ENCODE data around the gene GPR18. TPM values are rescaled to one million over a fixed set of nuclear protein-coding genes. Genes with fewer than 3 reads are reported as not detected.

GPR18 gene
- total and polyA plus RNA-seq, 9 of the 15 experiments (the other 6 are each of a cell fraction or from before 2014, with no cell fraction given): 0.75 TPM; not detected in 8

DNA sequence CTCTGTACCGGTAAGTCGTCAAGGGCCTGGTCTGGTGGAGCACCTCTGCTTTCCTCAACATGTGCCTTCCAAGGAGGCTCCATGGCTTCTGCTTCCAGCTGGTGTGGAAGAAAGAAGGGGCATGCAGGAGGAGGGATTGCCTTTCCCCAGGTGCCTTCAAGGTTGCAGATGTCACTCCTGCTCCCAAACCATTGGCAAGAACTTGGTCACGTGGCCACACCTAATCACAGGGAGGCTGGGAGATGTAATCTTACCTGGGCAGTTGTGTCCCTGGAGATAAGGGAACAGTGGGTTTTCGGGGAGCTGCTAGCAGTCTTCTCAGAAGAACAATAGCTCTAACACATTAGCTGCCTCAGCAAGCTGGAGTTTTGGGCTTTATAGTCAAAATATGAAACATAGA is 9.7 kb upstream of the GPR18 start (continued):
- TF ChIP-seq, protein P1, sequence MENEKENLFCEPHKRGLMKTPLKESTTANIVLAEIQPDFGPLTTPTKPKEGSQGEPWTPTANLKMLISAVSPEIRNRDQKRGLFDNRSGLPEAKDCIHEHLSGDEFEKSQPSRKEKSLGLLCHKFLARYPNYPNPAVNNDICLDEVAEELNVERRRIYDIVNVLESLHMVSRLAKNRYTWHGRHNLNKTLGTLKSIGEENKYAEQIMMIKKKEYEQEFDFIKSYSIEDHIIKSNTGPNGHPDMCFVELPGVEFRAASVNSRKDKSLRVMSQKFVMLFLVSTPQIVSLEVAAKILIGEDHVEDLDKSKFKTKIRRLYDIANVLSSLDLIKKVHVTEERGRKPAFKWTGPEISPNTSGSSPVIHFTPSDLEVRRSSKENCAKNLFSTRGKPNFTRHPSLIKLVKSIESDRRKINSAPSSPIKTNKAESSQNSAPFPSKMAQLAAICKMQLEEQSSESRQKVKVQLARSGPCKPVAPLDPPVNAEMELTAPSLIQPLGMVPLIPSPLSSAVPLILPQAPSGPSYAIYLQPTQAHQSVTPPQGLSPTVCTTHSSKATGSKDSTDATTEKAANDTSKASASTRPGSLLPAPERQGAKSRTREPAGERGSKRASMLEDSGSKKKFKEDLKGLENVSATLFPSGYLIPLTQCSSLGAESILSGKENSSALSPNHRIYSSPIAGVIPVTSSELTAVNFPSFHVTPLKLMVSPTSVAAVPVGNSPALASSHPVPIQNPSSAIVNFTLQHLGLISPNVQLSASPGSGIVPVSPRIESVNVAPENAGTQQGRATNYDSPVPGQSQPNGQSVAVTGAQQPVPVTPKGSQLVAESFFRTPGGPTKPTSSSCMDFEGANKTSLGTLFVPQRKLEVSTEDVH (IDR thresholded peaks at IDR 0.05; ENCODE audit: low read depth, partially characterized antibody): no peak
- no peak for TF ChIP-seq CUX1 (CRISPR knock-in tag; IDR thresholded peaks at IDR 0.05)
- TF ChIP-seq ZEB2 (IDR thresholded peaks at IDR 0.05): peak; percentile 61; the same call in 1 of the 2 replicates
- TF ChIP-seq TRIM25 (IDR thresholded peaks at IDR 0.05; ENCODE audit: borderline replicate concordance): no peak
- TF ChIP-seq SMAD3 (CRISPR knock-in tag; conservative IDR thresholded peaks at IDR 0.05): no peak
- no peak for TF ChIP-seq SP2 (IDR thresholded peaks at IDR 0.05; ENCODE audit: extremely low read depth, low read depth, low read length, poor library complexity, severe bottlenecking)
- TF ChIP-seq TAF1 (IDR thresholded peaks at IDR 0.05; ENCODE audit: control insufficient read depth, extremely low read depth, insufficient read depth, low read length, severe bottlenecking): no peak
- TF ChIP-seq HDAC1 (IDR thresholded peaks at IDR 0.05): 0 out of 4 replicates have a peak, but pooled peaks of 1 of the 2 experiments have one; percentile 19
- peak; percentile 83 for TF ChIP-seq ARID1B (IDR thresholded peaks at IDR 0.05)
- TF ChIP-seq EZH2 (IDR thresholded peaks at IDR 0.05; ENCODE audit: borderline replicate concordance, low read depth, low read length): no peak
- TF ChIP-seq TGIF2 (CRISPR knock-in tag; IDR thresholded peaks at IDR 0.05): no peak
- TF ChIP-seq CBFA2T3 (IDR thresholded peaks at IDR 0.05): peak; percentile 62
- no peak for TF ChIP-seq PPARD (CRISPR knock-in tag; IDR thresholded peaks at IDR 0.05)
- 0 out of 2 replicates have a peak, but pooled peaks have one; percentile 17 for TF ChIP-seq CXXC5 (CRISPR knock-in tag; IDR thresholded peaks at IDR 0.05)
- no peak for TF ChIP-seq PML (IDR thresholded peaks at IDR 0.05; ENCODE audit: low read length)
- TF ChIP-seq HDAC2 (IDR thresholded peaks at IDR 0.05): no peak
- TF ChIP-seq TAL1 (IDR thresholded peaks at IDR 0.05): peak; percentile 62
- no peak for TF ChIP-seq TEAD2 (tag; IDR thresholded peaks at IDR 0.05)
- TF ChIP-seq, protein P2, sequence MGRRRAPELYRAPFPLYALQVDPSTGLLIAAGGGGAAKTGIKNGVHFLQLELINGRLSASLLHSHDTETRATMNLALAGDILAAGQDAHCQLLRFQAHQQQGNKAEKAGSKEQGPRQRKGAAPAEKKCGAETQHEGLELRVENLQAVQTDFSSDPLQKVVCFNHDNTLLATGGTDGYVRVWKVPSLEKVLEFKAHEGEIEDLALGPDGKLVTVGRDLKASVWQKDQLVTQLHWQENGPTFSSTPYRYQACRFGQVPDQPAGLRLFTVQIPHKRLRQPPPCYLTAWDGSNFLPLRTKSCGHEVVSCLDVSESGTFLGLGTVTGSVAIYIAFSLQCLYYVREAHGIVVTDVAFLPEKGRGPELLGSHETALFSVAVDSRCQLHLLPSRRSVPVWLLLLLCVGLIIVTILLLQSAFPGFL (CRISPR knock-in tag; IDR thresholded peaks at IDR 0.05): no peak
